HFFc6 (cell line): Measurements from ENCODE around the gene MEIOC. TPM values are rescaled to one million over a fixed set of nuclear protein-coding genes. Genes with fewer than 3 reads are reported as not detected.

Source experiments
- DNase-seq: peaks from one replicate; pipeline ENCODE4 v3.0.0-alpha.2; 2018
- H3K27ac Mint-ChIP-seq: 2 replicates; pipeline ENCODE4 v1.8.0; 2020; ENCODE audit warnings: mild to moderate bottlenecking, mixed read lengths
- H3K27me3 Mint-ChIP-seq: 2 replicates; pipeline ENCODE4 v1.8.0; 2021; ENCODE audit warnings: mild to moderate bottlenecking, moderate library complexity, mixed read lengths; ENCODE audit not compliant: insufficient read depth
- H3K36me3 Mint-ChIP-seq: 2 replicates; pipeline ENCODE4 v1.8.0; 2021; ENCODE audit warnings: low read depth, mixed read lengths
- H3K4me1 Mint-ChIP-seq: 2 replicates; pipeline ENCODE4 v1.8.0; 2020; ENCODE audit warnings: low read depth, mixed read lengths
- H3K4me3 Mint-ChIP-seq: 2 replicates; pipeline ENCODE4 v1.8.0; 2020; ENCODE audit warnings: mild to moderate bottlenecking, moderate library complexity, mixed read lengths
- H3K9me3 Mint-ChIP-seq: 2 replicates; pipeline ENCODE4 v1.8.0; 2020; ENCODE audit warnings: mild to moderate bottlenecking, mixed read lengths
- CTCF ChIP-seq: fragments of 200-600 bp; sonication (generic); IDR thresholded peaks from 2 replicates; pipeline ENCODE4 v1.5.0; 2021; ENCODE audit warnings: antibody characterized with exemption, mild to moderate bottlenecking
- total RNA-seq, 6 experiments: library from RNA; stranded (reverse); fragmentation: NEBNext Ultra II Directional; extraction: Animal tissue kit (Norgen Biotek cat#: 25700); gene quantifications; 2 replicates in 1 of 6; 3 replicates in 5 of 6; pipeline ENCODE4 v1.2.3, GENCODE V29; 2021

The MEIOC gene
- total RNA-seq, 6 experiments from 2014 or later: 0.09 to 0.14 TPM; not detected in 4

- DNase-seq: peak; percentile 59
- H3K36me3 Mint-ChIP-seq: no peaks in the 10 kb centered on the region
- H3K4me3 Mint-ChIP-seq: no peak overlapping the region
- no peaks in the 10 kb centered on the region for H3K27me3 Mint-ChIP-seq
- peak; percentile 78 for TF ChIP-seq CTCF
- H3K9me3 Mint-ChIP-seq: no peaks in the 10 kb centered on the region
- H3K4me1 Mint-ChIP-seq: no peaks in the 10 kb centered on the region
- no peak overlapping the region for H3K27ac Mint-ChIP-seq
Observed at GRCh38 chr17:44636562-44636961, 19.7 kb upstream of the MEIOC start.

- Mint-ChIP-seq H3K27ac (no peak overlapping the region), H3K4me1 (no peaks in the 10 kb centered on the region), H3K4me3 (no peak overlapping the region), H3K9me3 (no peaks in the 10 kb centered on the region), H3K36me3 (no peaks in the 10 kb centered on the region), H3K27me3 (no peaks in the 10 kb centered on the region)
- no peak for TF ChIP-seq CTCF
- no peak for DNase-seq
Observed at GRCh38 chr17:44637066-44637465, 19.2 kb upstream of the MEIOC start.

GRCh38 chr17:44642834-44643233, 13.4 kb upstream of the MEIOC start:
- Mint-ChIP-seq H3K36me3 (no peaks in the 10 kb centered on the region), H3K4me3 (no peak overlapping the region), H3K4me1 (peaks cover 12% of the 10 kb centered on the region), H3K27ac (no peak overlapping the region), H3K27me3 (peaks cover 7% of the 10 kb centered on the region; the same call in 1 of the 2 replicates), H3K9me3 (no peaks in the 10 kb centered on the region)
- no peak for DNase-seq
- no peak for TF ChIP-seq CTCF

- no peak overlapping the region for H3K27ac Mint-ChIP-seq
- TF ChIP-seq CTCF: no peak
- DNase-seq: no peak
- H3K27me3 Mint-ChIP-seq: peaks cover 7% of the 10 kb centered on the region
- H3K36me3 Mint-ChIP-seq: no peaks in the 10 kb centered on the region
- no peaks in the 10 kb centered on the region for H3K9me3 Mint-ChIP-seq
- peaks cover 12% of the 10 kb centered on the region for H3K4me1 Mint-ChIP-seq
- H3K4me3 Mint-ChIP-seq: no peak overlapping the region
Observed at GRCh38 chr17:44645341-44645740, 10.9 kb upstream of the MEIOC start.

GRCh38 chr17:44646280-44646679, 10.0 kb upstream of the MEIOC start:
- H3K4me3 Mint-ChIP-seq: no peak overlapping the region
- H3K36me3 Mint-ChIP-seq: no peaks in the 10 kb centered on the region
- H3K27me3 Mint-ChIP-seq: peaks cover 10% of the 10 kb centered on the region
- no peak for TF ChIP-seq CTCF
- H3K27ac Mint-ChIP-seq: no peak overlapping the region
- no peak for DNase-seq
- peaks cover 12% of the 10 kb centered on the region for H3K4me1 Mint-ChIP-seq
- no peaks in the 10 kb centered on the region for H3K9me3 Mint-ChIP-seq

- Mint-ChIP-seq H3K9me3 (no peaks in the 10 kb centered on the region), H3K4me3 (no peak overlapping the region), H3K36me3 (no peaks in the 10 kb centered on the region), H3K27ac (no peak overlapping the region), H3K4me1 (peaks cover 10% of the 10 kb centered on the region), H3K27me3 (peaks cover 10% of the 10 kb centered on the region)
- no peak for DNase-seq
- TF ChIP-seq CTCF: no peak
Observed at GRCh38 chr17:44647736-44648135, 8.5 kb upstream of the MEIOC start.
